HG02610 (cell line): Measurements from ENCODE around the gene KCNQ2.

Experiments used
- ATAC-seq: cut with Tn5 transposase; IDR thresholded peaks from one replicate; pipeline ENCODE4 v1.9.1; 2021; ENCODE audit warnings: mild to moderate bottlenecking, moderate library complexity; ENCODE audit not compliant: unreplicated experiment

The KCNQ2 gene

GRCh38 chr20:63471717-63471980 lies 806 bp downstream of the KCNQ2 start:
- no peak for ATAC-seq

- no peak for ATAC-seq
These were observed 1.3 kb downstream of the KCNQ2 start for GRCh38 chr20:63471002-63471716.

GRCh38 chr20:63470410-63470809 lies 2.0 kb downstream of the KCNQ2 start:
- no peak for ATAC-seq

- no peak for ATAC-seq
These were observed 2.7 kb downstream of the KCNQ2 start for GRCh38 chr20:63469713-63470101.

GRCh38 chr20:63469019-63469712 lies 3.3 kb downstream of the KCNQ2 start:
- ATAC-seq, result no peak

- no peak for ATAC-seq
These were observed 4.0 kb downstream of the KCNQ2 start for GRCh38 chr20:63468421-63468820.

- ATAC-seq, result no peak
These were observed 5.0 kb downstream of the KCNQ2 start for GRCh38 chr20:63467294-63468083.

- ATAC-seq, result no peak
These were observed 5.6 kb downstream of the KCNQ2 start for GRCh38 chr20:63466861-63467260.

- no peak for ATAC-seq
These were observed 6.1 kb downstream of the KCNQ2 start for GRCh38 chr20:63466250-63466825.

- no peak for ATAC-seq
These were observed 6.8 kb downstream of the KCNQ2 start for GRCh38 chr20:63465380-63466249.

- ATAC-seq, result no peak
These were observed 8.2 kb downstream of the KCNQ2 start for GRCh38 chr20:63464289-63464635.

GRCh38 chr20:63463400-63464288 lies 8.8 kb downstream of the KCNQ2 start:
- ATAC-seq, result no peak

GRCh38 chr20:63462244-63462643 lies 10.2 kb downstream of the KCNQ2 start:
- ATAC-seq, result no peak

GRCh38 chr20:63461104-63461763 lies 11.2 kb downstream of the KCNQ2 start:
- ATAC-seq, result no peak

GRCh38 chr20:63459070-63459380 lies 13.4 kb downstream of the KCNQ2 start:
- ATAC-seq, result no peak

- ATAC-seq, result no peak
These were observed 14.0 kb downstream of the KCNQ2 start for GRCh38 chr20:63458170-63459069.

- ATAC-seq, result no peak
These were observed 14.7 kb downstream of the KCNQ2 start for GRCh38 chr20:63457737-63458136.
